ENCODE results near the gene SORCS1.

Gene SORCS1

GRCh38 chr10:107163881-107164861 is at the start of gene SORCS1:
Gene SORCS1 (minus strand): TSS chr10:107164706.
- peak within 1 kb of the TSS; percentile 64 for H3K9ac ChIP-seq (ENCODE audit: low read depth, low read length)
- 0 out of 2 replicates have a peak, but pooled peaks cover 3% of the 10 kb centered on the region for H3K9me3 ChIP-seq (ENCODE audit: control insufficient read depth, insufficient read depth, low read length)
- no peaks in the 10 kb centered on the region for H3K36me3 ChIP-seq (ENCODE audit: insufficient read depth, low read length)
- peaks cover 6% of the 10 kb centered on the region for H3K4me1 ChIP-seq (ENCODE audit: insufficient read depth, low read length)

GRCh38 chr10:107214261-107214660 is 49.8 kb upstream of the SORCS1 start:
- Histone ChIP-seq H3K9ac (ENCODE audit: low read depth, low read length) (no peak overlapping the region), H3K9me3 (ENCODE audit: control insufficient read depth, insufficient read depth, low read length) (no peaks in the 10 kb centered on the region), H3K36me3 (ENCODE audit: insufficient read depth, low read length) (no peaks in the 10 kb centered on the region), H3K4me1 (ENCODE audit: insufficient read depth, low read length) (no peaks in the 10 kb centered on the region)

- Histone ChIP-seq H3K9me3 (ENCODE audit: control insufficient read depth, insufficient read depth, low read length) (no peaks in the 10 kb centered on the region), H3K36me3 (ENCODE audit: insufficient read depth, low read length) (no peaks in the 10 kb centered on the region), H3K9ac (ENCODE audit: low read depth, low read length) (no peak overlapping the region), H3K4me1 (ENCODE audit: insufficient read depth, low read length) (no peaks in the 10 kb centered on the region)
These were observed 49.4 kb upstream of the SORCS1 start for GRCh38 chr10:107213861-107214260.

GRCh38 chr10:107206833-107207232 is 42.3 kb upstream of the SORCS1 start:
- Histone ChIP-seq H3K9ac (ENCODE audit: low read depth, low read length) (no peak overlapping the region), H3K4me1 (ENCODE audit: insufficient read depth, low read length) (no peaks in the 10 kb centered on the region), H3K36me3 (ENCODE audit: insufficient read depth, low read length) (no peaks in the 10 kb centered on the region), H3K9me3 (ENCODE audit: control insufficient read depth, insufficient read depth, low read length) (no peaks in the 10 kb centered on the region)

- H3K36me3 ChIP-seq (ENCODE audit: insufficient read depth, low read length): no peaks in the 10 kb centered on the region
- H3K9ac ChIP-seq (ENCODE audit: low read depth, low read length): no peak overlapping the region
These were observed 5.0 kb upstream of the SORCS1 start for GRCh38 chr10:107169516-107169915.

GRCh38 chr10:107168738-107169137 is 4.2 kb upstream of the SORCS1 start:
- no peaks in the 10 kb centered on the region; the same call in 1 of the 2 replicates for H3K4me1 ChIP-seq (ENCODE audit: insufficient read depth, low read length)
- no peaks in the 10 kb centered on the region for H3K36me3 ChIP-seq (ENCODE audit: insufficient read depth, low read length)
- 0 out of 2 replicates have a peak, but pooled peaks cover 3% of the 10 kb centered on the region for H3K9me3 ChIP-seq (ENCODE audit: control insufficient read depth, insufficient read depth, low read length)
- H3K9ac ChIP-seq (ENCODE audit: low read depth, low read length): no peak overlapping the region

More at GRCh38 chr10:107169516-107169915, 5.0 kb upstream of the SORCS1 start:
- no peaks in the 10 kb centered on the region for H3K4me1 ChIP-seq (ENCODE audit: insufficient read depth, low read length)
- 0 out of 2 replicates have a peak, but pooled peaks cover 3% of the 10 kb centered on the region for H3K9me3 ChIP-seq (ENCODE audit: control insufficient read depth, insufficient read depth, low read length)

- Histone ChIP-seq H3K4me1 (ENCODE audit: insufficient read depth, low read length) (no peaks in the 10 kb centered on the region; the same call in 1 of the 2 replicates), H3K9me3 (ENCODE audit: control insufficient read depth, insufficient read depth, low read length) (0 out of 2 replicates have a peak, but pooled peaks cover 3% of the 10 kb centered on the region)
These were observed 1.9 kb upstream of the SORCS1 start for GRCh38 chr10:107166403-107166802.

GRCh38 chr10:107164992-107165391 is 486 bp upstream of the SORCS1 start:
- H3K9ac ChIP-seq (ENCODE audit: low read depth, low read length): peak overlapping the region; percentile 64; the same call in 1 of the 2 replicates

More at GRCh38 chr10:107166403-107166802, 1.9 kb upstream of the SORCS1 start:
- no peaks in the 10 kb centered on the region for H3K36me3 ChIP-seq (ENCODE audit: insufficient read depth, low read length)
- no peak overlapping the region for H3K9ac ChIP-seq (ENCODE audit: low read depth, low read length)

GRCh38 chr10:107163076-107163855 is 1.2 kb downstream of the SORCS1 start:
- Histone ChIP-seq H3K36me3 (ENCODE audit: insufficient read depth, low read length) (no peaks in the 10 kb centered on the region), H3K9ac (ENCODE audit: low read depth, low read length) (peak overlapping the region; percentile 64; the same call in 1 of the 2 replicates), H3K9me3 (ENCODE audit: control insufficient read depth, insufficient read depth, low read length) (0 out of 2 replicates have a peak, but pooled peaks cover 3% of the 10 kb centered on the region)

More at GRCh38 chr10:107164992-107165391, 486 bp upstream of the SORCS1 start:
- 0 out of 2 replicates have a peak, but pooled peaks cover 3% of the 10 kb centered on the region for H3K9me3 ChIP-seq (ENCODE audit: control insufficient read depth, insufficient read depth, low read length)
- H3K36me3 ChIP-seq (ENCODE audit: insufficient read depth, low read length): no peaks in the 10 kb centered on the region
- no peaks in the 10 kb centered on the region; the same call in none of the 2 replicates for H3K4me1 ChIP-seq (ENCODE audit: insufficient read depth, low read length)

GRCh38 chr10:107160866-107161265 is 3.6 kb downstream of the SORCS1 start:
- Histone ChIP-seq H3K4me1 (ENCODE audit: insufficient read depth, low read length) (peaks cover 6% of the 10 kb centered on the region), H3K9ac (ENCODE audit: low read depth, low read length) (no peak overlapping the region), H3K9me3 (ENCODE audit: control insufficient read depth, insufficient read depth, low read length) (0 out of 2 replicates have a peak, but pooled peaks cover 3% of the 10 kb centered on the region), H3K36me3 (ENCODE audit: insufficient read depth, low read length) (no peaks in the 10 kb centered on the region)

More at GRCh38 chr10:107163076-107163855, 1.2 kb downstream of the SORCS1 start:
- H3K4me1 ChIP-seq (ENCODE audit: insufficient read depth, low read length): peaks cover 6% of the 10 kb centered on the region

- H3K9ac ChIP-seq (ENCODE audit: low read depth, low read length): no peak overlapping the region
- no peaks in the 10 kb centered on the region for H3K36me3 ChIP-seq (ENCODE audit: insufficient read depth, low read length)
- H3K9me3 ChIP-seq (ENCODE audit: control insufficient read depth, insufficient read depth, low read length): no peaks in the 10 kb centered on the region
- H3K4me1 ChIP-seq (ENCODE audit: insufficient read depth, low read length): peaks cover 6% of the 10 kb centered on the region
These were observed 4.6 kb downstream of the SORCS1 start for GRCh38 chr10:107159871-107160270.

GRCh38 chr10:107157071-107157470 is 7.4 kb downstream of the SORCS1 start:
- no peak overlapping the region for H3K9ac ChIP-seq (ENCODE audit: low read depth, low read length)
- H3K36me3 ChIP-seq (ENCODE audit: insufficient read depth, low read length): no peaks in the 10 kb centered on the region
- H3K9me3 ChIP-seq (ENCODE audit: control insufficient read depth, insufficient read depth, low read length): no peaks in the 10 kb centered on the region
- H3K4me1 ChIP-seq (ENCODE audit: insufficient read depth, low read length): peaks cover 6% of the 10 kb centered on the region; the same call in 1 of the 2 replicates

- Histone ChIP-seq H3K9me3 (ENCODE audit: control insufficient read depth, insufficient read depth, low read length) (peaks cover 2% of the 10 kb centered on the region; the same call in 1 of the 2 replicates), H3K9ac (ENCODE audit: low read depth, low read length) (no peak overlapping the region), H3K36me3 (ENCODE audit: insufficient read depth, low read length) (no peaks in the 10 kb centered on the region), H3K4me1 (ENCODE audit: insufficient read depth, low read length) (no peaks in the 10 kb centered on the region)
These were observed 12.4 kb downstream of the SORCS1 start for GRCh38 chr10:107152087-107152486.

GRCh38 chr10:107148906-107149305 is 15.6 kb downstream of the SORCS1 start:
- H3K9me3 ChIP-seq (ENCODE audit: control insufficient read depth, insufficient read depth, low read length): peaks cover 2% of the 10 kb centered on the region; the same call in 1 of the 2 replicates
- H3K4me1 ChIP-seq (ENCODE audit: insufficient read depth, low read length): no peaks in the 10 kb centered on the region
- no peak overlapping the region for H3K9ac ChIP-seq (ENCODE audit: low read depth, low read length)
- H3K36me3 ChIP-seq (ENCODE audit: insufficient read depth, low read length): no peaks in the 10 kb centered on the region

Data from ES-I3 (cell line).